HepG2 (cell line): ENCODE results near the gene DNAAF6. TPM values are rescaled to one million over a fixed set of nuclear protein-coding genes. Genes with fewer than 3 reads are reported as not detected.

Experiments
- ATAC-seq: fragments of 200-7000 bp; cut with Tn5 transposase; 3 replicates; pipeline ENCODE4 v1.9.1; 2020; ENCODE audit warnings: mild to moderate bottlenecking, moderate library complexity
- BruUV-seq: library from RNA; stranded (reverse); fragments of 400-500 nt; replicated peaks from 2 replicates; lab custom pipeline; 2021; lab: Mats Ljungman, UMichigan
- CTCF ChIA-PET: fragments of 300-600 bp; formaldehyde crosslinking; extraction: SDS; loops from one replicate; lab custom pipeline; 2021; ENCODE audit warnings: low total read pairs, inconsistent platforms, low intra/inter-chr PET ratio; lab: Yijun Ruan, JAX
- POLR2A ChIA-PET: fragments of 350-600 bp; sonication (Branson Sonifier 250); formaldehyde crosslinking; loops from one replicate; lab custom pipeline; 2020; ENCODE audit warnings: antibody characterized with exemption, inconsistent platforms; lab: Yijun Ruan, JAX
- DNase-seq: peaks from one replicate; pipeline ENCODE4 v3.0.0-alpha.2; 2015; ENCODE audit warnings: low spot score
- FAIRE-seq: peaks from 3 replicates; lab custom pipeline; 2011; peaks lifted over from hg19 to GRCh38; lab: Jason Lieb, UNC
- H2AFZ ChIP-seq: one replicate; pipeline ENCODE4 v1.6.1; 2011; ENCODE audit warnings: low read length, inconsistent platforms
- H3K27ac ChIP-seq: fragments of 300-600 bp; 3 replicates; pipeline ENCODE4 v1.8.0; 2011; ENCODE audit warnings: mixed run types, mild to moderate bottlenecking, mixed read lengths, low read length, inconsistent platforms; ENCODE audit not compliant: insufficient read depth; ENCODE audit errors: extremely low read length
- H3K27me3 ChIP-seq, 2 experiments: fragments of 200-600 bp in 1 of 2; 2 replicates in 1 of 2; 3 replicates in 1 of 2; pipeline versions ENCODE4 v1.6.0 to v1.8.0; 2011; ENCODE audit warnings: low read length in 2 of 2, mild to moderate bottlenecking in 2 of 2, moderate library complexity in 2 of 2, inconsistent platforms in 1 of 2; ENCODE audit not compliant: insufficient read depth in 2 of 2, control insufficient read depth in 1 of 2
- H3K36me3 ChIP-seq, 2 experiments: fragments of 200-600 bp in 1 of 2; replicated peaks in 1 of 2; 2 replicates in 1 of 2; 3 replicates in 1 of 2; pipeline versions ENCODE4 v1.5.1 to v1.8.0; 2011; ENCODE audit warnings: low read length in 2 of 2, inconsistent platforms in 1 of 2; ENCODE audit not compliant: insufficient read depth in 2 of 2, control insufficient read depth in 1 of 2
- H3K4me1 ChIP-seq: 2 replicates; pipeline ENCODE4 v1.5.1; 2012; ENCODE audit warnings: low read length, inconsistent platforms; ENCODE audit not compliant: insufficient read depth
- H3K4me2 ChIP-seq: 2 replicates; pipeline ENCODE4 v1.6.0; 2011; ENCODE audit warnings: low read depth, low read length, inconsistent platforms
- H3K4me3 ChIP-seq, 3 experiments: fragments of 200-600 bp in 1 of 3; sonication (generic), shearing (Covaris generic) in 1 of 3; replicated peaks in 1 of 3; 2 replicates each; pipeline ENCODE4 v1.5.1; 2011 to 2016; ENCODE audit warnings: low read length in 3 of 3, inconsistent platforms in 2 of 3, low read depth in 2 of 3, mild to moderate bottlenecking in 2 of 3, control low read depth in 1 of 3, mixed read lengths in 1 of 3; ENCODE audit not compliant: insufficient read depth in 1 of 3
- H3K79me2 ChIP-seq: one replicate; pipeline ENCODE4 v1.6.1; 2011; ENCODE audit warnings: low read length, inconsistent platforms; ENCODE audit not compliant: insufficient read depth
- H3K9ac ChIP-seq: 2 replicates; pipeline ENCODE4 v1.6.0; 2011; ENCODE audit warnings: mild to moderate bottlenecking, low read depth, low read length, inconsistent platforms; ENCODE audit not compliant: insufficient read depth
- H3K9me3 ChIP-seq: 2 replicates; pipeline ENCODE4 v1.5.1; 2012; ENCODE audit warnings: mild to moderate bottlenecking, low read length
- H4K20me1 ChIP-seq: 2 replicates; pipeline ENCODE4 v1.6.0; 2011; ENCODE audit warnings: inconsistent platforms, mild to moderate bottlenecking, low read length, moderate library complexity; ENCODE audit not compliant: insufficient read depth
- ELF1 ChIP-seq: sonication (generic); formaldehyde crosslinking; IDR thresholded peaks from 2 replicates; pipeline ENCODE4 v1.4.0; 2020; ENCODE audit warnings: missing genetic modification reagents
- HNF4A ChIP-seq: sonication (generic); formaldehyde crosslinking; IDR thresholded peaks from 2 replicates; pipeline ENCODE4 v1.4.0; 2020; ENCODE audit warnings: missing genetic modification reagents
- KDM2A ChIP-seq: sonication (generic); formaldehyde crosslinking; IDR thresholded peaks from 2 replicates; pipeline ENCODE4 v1.4.0; 2020; ENCODE audit warnings: low read depth, missing genetic modification reagents, borderline replicate concordance
- RCOR2 ChIP-seq: IDR thresholded peaks from 2 replicates; pipeline ENCODE4 v1.6.1; 2016; ENCODE audit warnings: missing biosample characterization, missing genetic modification reagents
- STAG1 ChIP-seq: sonication (generic); formaldehyde crosslinking; IDR thresholded peaks from 2 replicates; pipeline ENCODE4 v1.4.0; 2020; ENCODE audit warnings: missing genetic modification reagents
- TBX3 ChIP-seq: fragments of 450-650 bp; IDR thresholded peaks from 2 replicates; pipeline ENCODE4 v1.6.1; 2017; ENCODE audit warnings: antibody characterized with exemption, mild to moderate bottlenecking, inconsistent platforms, borderline replicate concordance
- TP53 ChIP-seq: sonication (generic); formaldehyde crosslinking; conservative IDR thresholded peaks from 2 replicates; pipeline ENCODE4 v1.4.0; 2020; ENCODE audit warnings: missing genetic modification reagents
- ZBTB1 ChIP-seq: sonication (generic); formaldehyde crosslinking; IDR thresholded peaks from 2 replicates; pipeline ENCODE4 v1.4.0; 2020; ENCODE audit warnings: missing genetic modification reagents, borderline replicate concordance
- ZFP91 ChIP-seq: sonication (generic); formaldehyde crosslinking; IDR thresholded peaks from 2 replicates; pipeline ENCODE4 v1.9.0; 2022; ENCODE audit warnings: missing genetic modification reagents, mild to moderate bottlenecking, borderline replicate concordance
- ZNF326 ChIP-seq: sonication (generic); formaldehyde crosslinking; IDR thresholded peaks from 2 replicates; pipeline ENCODE4 v1.4.0; 2020; ENCODE audit warnings: missing genetic modification reagents, borderline replicate concordance
- ZNF768 ChIP-seq: sonication (generic); formaldehyde crosslinking; IDR thresholded peaks from 2 replicates; pipeline ENCODE4 v1.4.0; 2020; ENCODE audit warnings: missing genetic modification reagents
- ZUFSP ChIP-seq: sonication (generic); formaldehyde crosslinking; IDR thresholded peaks from 2 replicates; pipeline ENCODE4 v1.9.0; 2021; ENCODE audit warnings: missing genetic modification reagents, mild to moderate bottlenecking, borderline replicate concordance
- WGBS: methylation state at CpG from one replicate; pipeline ENCODE4 v1.1.6; 2017; ENCODE audit warnings: low lambda C conversion rate; 5-methylcytosine and 5-hydroxymethylcytosine counted together
- in situ Hi-C: cut with HindIII; loops from 2 replicates; pipeline ENCODE4 v1.10.0; 2017; ENCODE audit warnings: low pct_unique_long_range_greater_than_20kb; ENCODE audit not compliant: extremely low pct_ligation_motif_present
- intact Hi-C: fragments of 100-400 bp; cut with micrococcal nuclease; formaldehyde crosslinking; loops from one replicate; pipeline ENCODE4 v1.10.0; 2022; ENCODE audit not compliant: unreplicated experiment
- polyA plus RNA-seq, 8 experiments: library from polyadenylated mRNA; depleted of rRNA in 3 of 8; stranded (reverse) in 7 of 8; unstranded in 1 of 8; fragments of >200 nt; fragmentation: Illumina TruSeq in 4 of 8; extraction: Trizol in 4 of 8; gene quantifications; 2 replicates each; pipeline versions ENCODE4 v1.2.1 to v1.2.3, GENCODE V29; 2011 to 2016; ENCODE audit warnings: low read depth in 4 of 8, missing spikeins in 1 of 8, mixed read lengths in 1 of 8; ENCODE audit not compliant: insufficient read depth in 1 of 8
- total RNA-seq, 5 experiments: library from RNA; depleted of rRNA; stranded (reverse); fragments of >200 nt; fragmentation: Illumina TruSeq; extraction: Trizol; gene quantifications; 2 replicates each; pipeline ENCODE4 v1.2.3, GENCODE V29; 2016; ENCODE audit warnings: low read depth in 1 of 5
- TF ChIP-seq, protein P1 (sequence below): sonication (generic); formaldehyde crosslinking; IDR thresholded peaks from 2 replicates; pipeline ENCODE4 v1.4.0; 2020; ENCODE audit warnings: missing genetic modification reagents

The DNAAF6 gene
- total and polyA plus RNA-seq, 2 of the 13 experiments (the other 11 are each of a cell fraction or from before 2014, with no cell fraction given): not detected

GRCh38 chrX:107228486-107228819 lies 22.0 kb downstream of the DNAAF6 start:
- no peaks in the 10 kb centered on the region for H3K4me1 ChIP-seq
- intact Hi-C loops (loop anchor here (5.0 kb wide), 1 partner anchor 374 kb away; no protein-coding TSS in a partner anchor), in situ Hi-C loops (no loop called here)
- no peak for ATAC-seq
- POLR2A ChIA-PET: no interaction called here
- DNase-seq: no peak
- no peak overlapping the region for H3K27ac ChIP-seq
- no peaks in the 10 kb centered on the region for H3K36me3 ChIP-seq
- FAIRE-seq: no peak
- no peak overlapping the region for H2AFZ ChIP-seq
- no peaks in the 10 kb centered on the region for H4K20me1 ChIP-seq
- H3K79me2 ChIP-seq: no peaks in the 10 kb centered on the region
- no peaks in the 10 kb centered on the region for H3K9me3 ChIP-seq
- no peak overlapping the region for H3K4me2 ChIP-seq
- 22% methylated on average over 2 of the region's 2 CpGs for WGBS
- no peak overlapping the region for H3K4me3 ChIP-seq
- no peaks in the 10 kb centered on the region for H3K27me3 ChIP-seq
- TF ChIP-seq RCOR2 (no peak), ZBTB1 (CRISPR knock-in tag) (no peak), ZUFSP (no peak), ZNF326 (no peak), TBX3 (no peak), TP53 (no peak)
- CTCF ChIA-PET: no interaction called here
- no TSS peak for BruUV-seq
- H3K9ac ChIP-seq: no peak overlapping the region

DNA sequence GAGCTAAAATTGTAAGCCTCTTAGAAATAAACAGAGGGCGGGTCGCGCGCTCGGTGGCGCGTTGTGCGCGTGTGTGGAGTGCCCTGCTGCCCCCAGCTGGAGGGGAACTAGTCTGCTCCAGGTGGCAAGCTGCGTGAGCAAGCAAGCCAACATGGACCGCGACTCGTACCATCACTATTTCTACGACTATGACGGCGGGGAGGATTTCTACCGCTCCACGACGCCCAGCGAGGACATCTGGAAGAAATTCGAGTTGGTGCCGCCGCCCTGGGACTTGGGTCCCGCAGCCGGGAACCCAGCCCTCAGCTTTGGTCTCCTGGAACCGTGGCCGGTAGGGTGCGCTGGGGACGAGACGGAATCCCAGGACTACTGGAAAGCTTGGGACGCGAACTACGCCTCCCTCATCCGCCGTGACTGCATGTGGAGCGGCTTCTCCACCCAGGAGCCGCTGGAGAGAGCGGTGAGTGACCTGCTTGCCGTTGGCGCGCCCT lies 66.1 kb downstream of the DNAAF6 start:
- Histone ChIP-seq H3K4me1 (no peaks in the 10 kb centered on the region), H4K20me1 (no peaks in the 10 kb centered on the region), H2AFZ (no peak overlapping the region), H3K36me3 (no peaks in the 10 kb centered on the region), H3K9me3 (no peaks in the 10 kb centered on the region), H3K9ac (no peak overlapping the region), H3K4me3 (peak overlapping the region; percentile 7 to 65 (median 23); a peak in 3 of 6 replicates), H3K79me2 (no peaks in the 10 kb centered on the region), H3K27ac (no peak overlapping the region), H3K27me3 (no peaks in the 10 kb centered on the region), H3K4me2 (peak overlapping the region; percentile 76)
- BruUV-seq: no TSS peak
- WGBS: no CpG with 5 or more reads among the region's 41 CpGs
- DNase-seq (no peak), ATAC-seq (peak; percentile 92), FAIRE-seq (peak; percentile 18)
- ChIA-PET CTCF (no interaction called here), POLR2A (no interaction called here)
- in situ Hi-C loops: no loop called here
- intact Hi-C loops: no loop called here
- 0 out of 2 replicates have a peak, but pooled peaks have one; percentile 28 for TF ChIP-seq ZFP91 (CRISPR knock-in tag)
- TF ChIP-seq STAG1: peak; percentile 47
- no peak for TF ChIP-seq ELF1 (CRISPR knock-in tag)
- TF ChIP-seq HNF4A (CRISPR knock-in tag): no peak
- TF ChIP-seq, protein P1, sequence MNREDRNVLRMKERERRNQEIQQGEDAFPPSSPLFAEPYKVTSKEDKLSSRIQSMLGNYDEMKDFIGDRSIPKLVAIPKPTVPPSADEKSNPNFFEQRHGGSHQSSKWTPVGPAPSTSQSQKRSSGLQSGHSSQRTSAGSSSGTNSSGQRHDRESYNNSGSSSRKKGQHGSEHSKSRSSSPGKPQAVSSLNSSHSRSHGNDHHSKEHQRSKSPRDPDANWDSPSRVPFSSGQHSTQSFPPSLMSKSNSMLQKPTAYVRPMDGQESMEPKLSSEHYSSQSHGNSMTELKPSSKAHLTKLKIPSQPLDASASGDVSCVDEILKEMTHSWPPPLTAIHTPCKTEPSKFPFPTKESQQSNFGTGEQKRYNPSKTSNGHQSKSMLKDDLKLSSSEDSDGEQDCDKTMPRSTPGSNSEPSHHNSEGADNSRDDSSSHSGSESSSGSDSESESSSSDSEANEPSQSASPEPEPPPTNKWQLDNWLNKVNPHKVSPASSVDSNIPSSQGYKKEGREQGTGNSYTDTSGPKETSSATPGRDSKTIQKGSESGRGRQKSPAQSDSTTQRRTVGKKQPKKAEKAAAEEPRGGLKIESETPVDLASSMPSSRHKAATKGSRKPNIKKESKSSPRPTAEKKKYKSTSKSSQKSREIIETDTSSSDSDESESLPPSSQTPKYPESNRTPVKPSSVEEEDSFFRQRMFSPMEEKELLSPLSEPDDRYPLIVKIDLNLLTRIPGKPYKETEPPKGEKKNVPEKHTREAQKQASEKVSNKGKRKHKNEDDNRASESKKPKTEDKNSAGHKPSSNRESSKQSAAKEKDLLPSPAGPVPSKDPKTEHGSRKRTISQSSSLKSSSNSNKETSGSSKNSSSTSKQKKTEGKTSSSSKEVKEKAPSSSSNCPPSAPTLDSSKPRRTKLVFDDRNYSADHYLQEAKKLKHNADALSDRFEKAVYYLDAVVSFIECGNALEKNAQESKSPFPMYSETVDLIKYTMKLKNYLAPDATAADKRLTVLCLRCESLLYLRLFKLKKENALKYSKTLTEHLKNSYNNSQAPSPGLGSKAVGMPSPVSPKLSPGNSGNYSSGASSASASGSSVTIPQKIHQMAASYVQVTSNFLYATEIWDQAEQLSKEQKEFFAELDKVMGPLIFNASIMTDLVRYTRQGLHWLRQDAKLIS: no peak
- 0 out of 2 replicates have a peak, but pooled peaks have one; percentile 27 for TF ChIP-seq KDM2A
- no peak for TF ChIP-seq ZNF768 (CRISPR knock-in tag)
